Kidney epithelial cell (primary cell): ENCODE measurements around the gene SOS1. TPM values are rescaled to one million over a fixed set of nuclear protein-coding genes. Genes with fewer than 3 reads are reported as not detected.
A peak's percentile ranks its signal among the peaks of the same experiment; 100 is the strongest.

ENCODE experiments used
- DNase-seq: peaks from one replicate; pipeline ENCODE4 v3.0.0-alpha.2; 2010; ENCODE audit warnings: low read depth
- H3K27me3 ChIP-seq: 2 replicates; pipeline ENCODE4 v1.6.0; 2011; ENCODE audit warnings: low read length; ENCODE audit not compliant: control insufficient read depth, insufficient read depth
- H3K36me3 ChIP-seq: 2 replicates; pipeline ENCODE4 v1.5.1; 2011; ENCODE audit warnings: low read length; ENCODE audit not compliant: control insufficient read depth, insufficient read depth
- H3K4me3 ChIP-seq: 2 replicates; pipeline ENCODE4 v1.5.1; 2011; ENCODE audit warnings: low read depth, mild to moderate bottlenecking, control low read depth, low read length
- total RNA-seq: library from RNA; depleted of rRNA; stranded (reverse); fragments of >200 nt; gene quantifications from 2 replicates; pipeline ENCODE4 v1.2.3, GENCODE V29; 2015
- TF ChIP-seq, protein P1 (sequence below): IDR thresholded peaks from 2 replicates; pipeline ENCODE4 v1.5.1; 2011; ENCODE audit warnings: mild to moderate bottlenecking, moderate library complexity, low read length, control low read depth, inconsistent platforms; ENCODE audit not compliant: insufficient read depth, poor library complexity, severe bottlenecking

SOS1 gene
- total RNA-seq, 1 donor from 2014 or later = 18.7 TPM

GRCh38 chr2:39124000-39124745 lies 3.3 kb upstream of the SOS1 start:
- TF ChIP-seq, protein P1, sequence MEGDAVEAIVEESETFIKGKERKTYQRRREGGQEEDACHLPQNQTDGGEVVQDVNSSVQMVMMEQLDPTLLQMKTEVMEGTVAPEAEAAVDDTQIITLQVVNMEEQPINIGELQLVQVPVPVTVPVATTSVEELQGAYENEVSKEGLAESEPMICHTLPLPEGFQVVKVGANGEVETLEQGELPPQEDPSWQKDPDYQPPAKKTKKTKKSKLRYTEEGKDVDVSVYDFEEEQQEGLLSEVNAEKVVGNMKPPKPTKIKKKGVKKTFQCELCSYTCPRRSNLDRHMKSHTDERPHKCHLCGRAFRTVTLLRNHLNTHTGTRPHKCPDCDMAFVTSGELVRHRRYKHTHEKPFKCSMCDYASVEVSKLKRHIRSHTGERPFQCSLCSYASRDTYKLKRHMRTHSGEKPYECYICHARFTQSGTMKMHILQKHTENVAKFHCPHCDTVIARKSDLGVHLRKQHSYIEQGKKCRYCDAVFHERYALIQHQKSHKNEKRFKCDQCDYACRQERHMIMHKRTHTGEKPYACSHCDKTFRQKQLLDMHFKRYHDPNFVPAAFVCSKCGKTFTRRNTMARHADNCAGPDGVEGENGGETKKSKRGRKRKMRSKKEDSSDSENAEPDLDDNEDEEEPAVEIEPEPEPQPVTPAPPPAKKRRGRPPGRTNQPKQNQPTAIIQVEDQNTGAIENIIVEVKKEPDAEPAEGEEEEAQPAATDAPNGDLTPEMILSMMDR = peak; percentile 74
- Histone ChIP-seq H3K36me3 (no peaks in the 10 kb centered on the region), H3K4me3 (peak overlapping the region; percentile 63), H3K27me3 (no peaks in the 10 kb centered on the region)
- peak; percentile 80 for DNase-seq

- TF ChIP-seq, protein P1 = no peak
- Histone ChIP-seq H3K27me3 (no peaks in the 10 kb centered on the region), H3K4me3 (peak overlapping the region; percentile 63), H3K36me3 (no peaks in the 10 kb centered on the region)
- no peak for DNase-seq
Measured at GRCh38 chr2:39123436-39123999, 2.7 kb upstream of the SOS1 start.

DNA sequence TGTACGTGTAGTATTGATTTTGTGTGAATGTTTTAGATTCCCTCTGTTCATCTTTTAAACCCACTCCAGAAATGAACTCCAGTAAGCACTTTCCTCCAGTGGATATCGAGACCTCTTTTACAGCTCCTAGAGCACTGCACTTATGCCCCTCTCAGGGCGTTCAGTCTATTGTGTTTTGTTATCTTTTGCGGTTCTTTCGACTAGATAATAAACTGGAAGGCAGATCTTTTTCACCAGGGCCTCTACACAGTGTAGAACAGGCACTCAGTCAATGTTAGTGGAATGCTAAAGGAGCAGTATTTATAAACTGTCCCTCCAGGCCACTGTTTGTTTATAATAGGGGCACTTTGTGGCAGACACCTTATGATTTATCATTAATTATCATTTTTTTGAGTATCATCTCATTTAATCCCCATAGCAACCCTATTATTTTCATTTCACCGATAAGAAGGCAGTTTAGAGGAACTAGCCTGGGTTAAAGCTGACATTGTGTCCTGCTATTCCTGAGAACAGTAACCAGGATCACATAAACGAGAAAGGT lies 742 bp upstream of the SOS1 start:
- TF ChIP-seq, protein P1 = no peak
- no peak for DNase-seq
- H3K36me3 ChIP-seq = no peaks in the 10 kb centered on the region
- peak overlapping the region; percentile 71 for H3K4me3 ChIP-seq
- no peaks in the 10 kb centered on the region for H3K27me3 ChIP-seq

DNA sequence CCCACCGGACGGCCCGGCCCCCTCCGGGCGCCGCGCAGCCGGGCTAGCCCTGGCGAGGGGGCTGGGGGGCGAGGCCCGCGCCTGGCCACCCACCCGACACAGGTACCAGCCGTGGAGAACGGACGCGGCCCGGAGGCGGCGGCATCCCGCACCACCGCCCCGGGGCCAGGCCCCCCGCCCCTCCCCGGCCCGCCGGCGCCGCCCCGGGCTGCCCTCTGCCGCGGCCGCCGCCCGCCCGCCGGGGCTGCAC lies 405 bp downstream of the SOS1 start:
- Histone ChIP-seq H3K27me3 (no peaks in the 10 kb centered on the region), H3K36me3 (no peaks in the 10 kb centered on the region), H3K4me3 (peak overlapping the region; percentile 71)
- DNase-seq = no peak
- TF ChIP-seq, protein P1 = no peak

DNA sequence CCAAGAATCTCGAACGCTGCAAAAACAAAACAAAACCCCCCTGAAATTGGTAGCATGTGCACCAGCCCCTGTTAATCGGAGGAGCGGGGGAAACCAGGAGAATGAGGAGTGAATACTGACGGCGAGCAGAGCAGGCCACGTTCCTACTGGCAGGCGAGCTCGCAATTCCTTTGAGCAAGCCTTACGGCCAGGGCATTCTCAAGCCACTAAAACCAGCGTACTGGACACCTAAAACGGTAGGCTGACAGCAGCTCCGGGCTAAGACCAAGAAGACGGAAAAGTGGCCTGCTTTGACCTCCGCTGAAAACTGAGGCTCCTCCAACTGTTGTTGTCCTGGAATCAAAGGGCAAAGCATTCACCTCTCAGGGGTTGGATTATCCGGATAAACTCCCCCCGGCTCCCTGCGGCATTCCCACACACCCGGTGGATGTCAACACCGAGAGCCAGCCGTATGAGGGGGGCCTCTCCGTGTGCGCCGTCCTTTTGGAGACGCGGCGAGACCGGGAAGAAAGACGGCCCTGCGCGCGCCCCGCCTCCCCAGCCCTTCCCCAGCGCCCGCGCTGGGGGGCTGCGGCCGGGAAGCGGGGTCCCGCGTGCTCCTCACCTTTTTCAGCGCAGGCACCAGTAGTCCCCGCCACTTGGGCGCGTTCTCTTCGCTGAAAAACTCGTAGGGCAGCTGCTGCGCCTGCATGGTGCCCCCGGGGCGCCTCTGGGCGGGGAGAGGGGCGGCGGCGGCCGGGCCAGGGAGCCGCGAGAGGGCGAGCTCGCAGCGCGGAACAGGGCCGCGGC lies 925 bp downstream of the SOS1 start:
- Histone ChIP-seq H3K27me3 (no peaks in the 10 kb centered on the region), H3K36me3 (no peaks in the 10 kb centered on the region), H3K4me3 (peak overlapping the region; percentile 71)
- no peak for DNase-seq
- TF ChIP-seq, protein P1 = no peak
